ENCODE measurements around the gene CYP3A5. TPM values are rescaled to one million over a fixed set of nuclear protein-coding genes. Genes with fewer than 3 reads are reported as not detected.

The CYP3A5 gene
- total RNA-seq, 1 experiment from 2014 or later, result not detected

DNA sequence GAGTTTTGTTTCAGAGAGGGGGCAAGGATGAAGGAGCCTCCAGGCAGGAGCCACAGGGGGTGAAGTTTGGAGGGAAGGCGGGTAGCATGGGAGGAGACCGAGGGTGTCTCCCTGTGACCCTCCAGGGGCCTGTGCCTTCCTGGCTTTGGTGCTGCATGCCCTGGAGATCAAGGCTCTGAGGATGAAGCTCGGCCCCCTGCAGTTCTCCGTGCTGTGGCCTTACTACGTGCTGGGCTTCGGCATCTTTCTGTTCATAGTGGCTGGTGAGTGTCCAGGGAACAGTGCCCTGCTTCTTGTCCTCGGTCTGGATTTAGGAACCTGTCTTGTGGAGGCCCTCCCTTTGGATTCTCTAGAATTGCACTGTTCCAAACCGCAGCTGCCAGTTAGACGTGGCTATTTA lies 72.2 kb downstream of the CYP3A5 start:
- Mint-ChIP-seq H3K27ac (no peak overlapping the region), H3K9me3 (no peaks in the 10 kb centered on the region), H3K4me1 (no peaks in the 10 kb centered on the region), H3K4me3 (no peak overlapping the region; a peak in 1 of 5 replicates), H3K36me3 (ENCODE audit: insufficient read depth in 1 of 3, low read depth in 3 of 3) (no peaks in the 10 kb centered on the region), H3K27me3 (ENCODE audit: low read depth) (peaks cover 30% of the 10 kb centered on the region)
- no peak overlapping the region for H3K18ac ChIP-seq (ENCODE audit: insufficient read length, low read depth, low read length)
- H3K27me3 ChIP-seq (ENCODE audit: insufficient read depth, low read length), result no peaks in the 10 kb centered on the region
- H4K8ac ChIP-seq (replicated peaks; ENCODE audit: insufficient read length, low read depth, low read length), result no peak overlapping the region
- H3K4me1 ChIP-seq (ENCODE audit: insufficient read depth, low read length), result no peaks in the 10 kb centered on the region
- H2BK5ac ChIP-seq (ENCODE audit: insufficient read length, low read length), result no peak overlapping the region
- no peak overlapping the region for H3K23ac ChIP-seq (ENCODE audit: insufficient read length, low read depth, low read length)
- DNase-seq, result no peak
- no peaks in the 10 kb centered on the region for H3K23me2 ChIP-seq (ENCODE audit: insufficient read length, low read depth, low read length, poor library complexity, severe bottlenecking)
- H4K5ac ChIP-seq (ENCODE audit: insufficient read length, low read depth, low read length), result no peak overlapping the region
- no peak overlapping the region for H3K4ac ChIP-seq (ENCODE audit: low read depth, low read length)
- H2AK5ac ChIP-seq (ENCODE audit: insufficient read length, low read length), result no peak overlapping the region
- no peak overlapping the region for H3K56ac ChIP-seq (ENCODE audit: insufficient read length, low read depth, low read length)
- no peaks in the 10 kb centered on the region for H4K20me1 ChIP-seq (ENCODE audit: control insufficient read depth, insufficient read depth, insufficient read length)
- H3K14ac ChIP-seq (ENCODE audit: insufficient read depth, low read length), result no peak overlapping the region
- no peak overlapping the region for H2AFZ ChIP-seq (ENCODE audit: low read length)
- H3K4me2 ChIP-seq (ENCODE audit: insufficient read depth, insufficient read length, low read length), result no peak overlapping the region
- H2BK12ac ChIP-seq (ENCODE audit: insufficient read length, low read depth, low read length), result no peak overlapping the region
- TF ChIP-seq, protein P1, sequence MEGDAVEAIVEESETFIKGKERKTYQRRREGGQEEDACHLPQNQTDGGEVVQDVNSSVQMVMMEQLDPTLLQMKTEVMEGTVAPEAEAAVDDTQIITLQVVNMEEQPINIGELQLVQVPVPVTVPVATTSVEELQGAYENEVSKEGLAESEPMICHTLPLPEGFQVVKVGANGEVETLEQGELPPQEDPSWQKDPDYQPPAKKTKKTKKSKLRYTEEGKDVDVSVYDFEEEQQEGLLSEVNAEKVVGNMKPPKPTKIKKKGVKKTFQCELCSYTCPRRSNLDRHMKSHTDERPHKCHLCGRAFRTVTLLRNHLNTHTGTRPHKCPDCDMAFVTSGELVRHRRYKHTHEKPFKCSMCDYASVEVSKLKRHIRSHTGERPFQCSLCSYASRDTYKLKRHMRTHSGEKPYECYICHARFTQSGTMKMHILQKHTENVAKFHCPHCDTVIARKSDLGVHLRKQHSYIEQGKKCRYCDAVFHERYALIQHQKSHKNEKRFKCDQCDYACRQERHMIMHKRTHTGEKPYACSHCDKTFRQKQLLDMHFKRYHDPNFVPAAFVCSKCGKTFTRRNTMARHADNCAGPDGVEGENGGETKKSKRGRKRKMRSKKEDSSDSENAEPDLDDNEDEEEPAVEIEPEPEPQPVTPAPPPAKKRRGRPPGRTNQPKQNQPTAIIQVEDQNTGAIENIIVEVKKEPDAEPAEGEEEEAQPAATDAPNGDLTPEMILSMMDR (conservative IDR thresholded peaks at IDR 0.05), result no peak
- H3K27ac ChIP-seq (ENCODE audit: insufficient read length, low read depth, low read length), result no peak overlapping the region
- no peak overlapping the region for H3K9ac ChIP-seq (ENCODE audit: extremely low read depth, insufficient read length, low read length)
- H3K9me3 ChIP-seq (ENCODE audit: control insufficient read depth, low read depth, low read length), result no peaks in the 10 kb centered on the region
- no peak overlapping the region for H2BK120ac ChIP-seq (ENCODE audit: low read depth, low read length, poor library complexity, severe bottlenecking)
- no peaks in the 10 kb centered on the region for H3K79me2 ChIP-seq (ENCODE audit: insufficient read depth, low read length)
- no peak overlapping the region for H4K91ac ChIP-seq (ENCODE audit: insufficient read length, low read depth, low read length)
- no peaks in the 10 kb centered on the region for H3K79me1 ChIP-seq (ENCODE audit: insufficient read depth, low read depth, low read length, poor library complexity, severe bottlenecking)
- H2BK20ac ChIP-seq (ENCODE audit: low read depth, low read length, poor library complexity, severe bottlenecking), result no peak overlapping the region
- WGBS (ENCODE audit: extremely low coverage, insufficient read length, low lambda C conversion rate), result no CpG with 5 or more reads among the region's 9 CpGs
- H2BK15ac ChIP-seq (ENCODE audit: low read depth, low read length), result no peak overlapping the region
- H3T11ph ChIP-seq (ENCODE audit: low read length), result no peak overlapping the region
